Neural progenitor cell (in vitro differentiated cells): ENCODE results near the gene PLIN5.

Experiments
- EZH2 ChIP-seq: fragments of 200-600 bp; sonication (generic); IDR thresholded peaks from 2 replicates; pipeline ENCODE4 v1.6.1; 2017; ENCODE audit warnings: antibody characterized with exemption, mild to moderate bottlenecking, moderate library complexity
- EZH2phosphoT487 ChIP-seq: fragments of 200-600 bp; sonication (generic); IDR thresholded peaks from 2 replicates; pipeline ENCODE4 v1.6.1; 2017; ENCODE audit warnings: antibody characterized with exemption
- TF ChIP-seq, protein P1 (sequence below): fragments of 200-600 bp; sonication (generic); IDR thresholded peaks from 2 replicates; pipeline ENCODE4 v1.5.1; 2017; ENCODE audit warnings: antibody characterized with exemption, mild to moderate bottlenecking

DNA sequence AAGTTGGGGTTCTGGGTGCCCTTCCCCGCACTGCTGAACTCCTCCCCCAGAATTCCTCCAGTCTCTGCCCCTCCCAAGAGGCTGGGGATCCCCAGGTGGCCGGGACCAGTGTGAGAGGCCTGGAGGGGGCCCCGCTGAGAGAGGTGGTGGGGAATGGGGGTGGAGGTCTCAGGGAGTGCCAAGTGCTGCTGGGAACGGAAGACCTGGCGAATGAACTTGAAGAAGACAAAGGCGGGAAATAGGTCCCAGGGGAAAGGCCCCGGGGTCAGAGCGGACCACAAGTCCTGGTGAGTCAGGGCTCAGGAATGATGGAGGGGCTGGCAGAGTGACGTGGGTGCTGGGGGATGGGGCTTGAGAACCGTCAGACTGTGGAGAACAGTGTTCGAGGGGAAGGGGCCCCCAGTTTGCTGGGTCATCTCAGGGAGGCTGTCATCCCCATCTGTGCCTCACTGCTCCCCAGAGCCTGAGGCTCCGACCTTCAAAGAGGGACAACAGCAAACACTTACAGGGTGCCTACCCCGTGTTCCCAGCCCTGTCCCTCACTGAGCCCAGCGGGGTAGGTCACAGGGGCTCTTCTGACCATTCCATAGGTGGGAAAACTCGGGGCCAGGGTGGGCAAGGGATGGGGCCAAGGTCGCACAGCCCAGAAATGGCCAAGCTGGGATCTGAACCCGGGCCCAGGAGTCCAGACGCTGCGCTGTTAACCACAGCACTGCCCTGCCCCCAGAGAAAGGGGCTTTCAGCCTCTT lies 40.4 kb upstream of the PLIN5 start:
- TF ChIP-seq, protein P1, sequence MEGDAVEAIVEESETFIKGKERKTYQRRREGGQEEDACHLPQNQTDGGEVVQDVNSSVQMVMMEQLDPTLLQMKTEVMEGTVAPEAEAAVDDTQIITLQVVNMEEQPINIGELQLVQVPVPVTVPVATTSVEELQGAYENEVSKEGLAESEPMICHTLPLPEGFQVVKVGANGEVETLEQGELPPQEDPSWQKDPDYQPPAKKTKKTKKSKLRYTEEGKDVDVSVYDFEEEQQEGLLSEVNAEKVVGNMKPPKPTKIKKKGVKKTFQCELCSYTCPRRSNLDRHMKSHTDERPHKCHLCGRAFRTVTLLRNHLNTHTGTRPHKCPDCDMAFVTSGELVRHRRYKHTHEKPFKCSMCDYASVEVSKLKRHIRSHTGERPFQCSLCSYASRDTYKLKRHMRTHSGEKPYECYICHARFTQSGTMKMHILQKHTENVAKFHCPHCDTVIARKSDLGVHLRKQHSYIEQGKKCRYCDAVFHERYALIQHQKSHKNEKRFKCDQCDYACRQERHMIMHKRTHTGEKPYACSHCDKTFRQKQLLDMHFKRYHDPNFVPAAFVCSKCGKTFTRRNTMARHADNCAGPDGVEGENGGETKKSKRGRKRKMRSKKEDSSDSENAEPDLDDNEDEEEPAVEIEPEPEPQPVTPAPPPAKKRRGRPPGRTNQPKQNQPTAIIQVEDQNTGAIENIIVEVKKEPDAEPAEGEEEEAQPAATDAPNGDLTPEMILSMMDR, result no peak
- TF ChIP-seq EZH2phosphoT487, result no peak
- no peak for TF ChIP-seq EZH2
